ENCODE measurements around the gene CARMIL3.

DNA sequence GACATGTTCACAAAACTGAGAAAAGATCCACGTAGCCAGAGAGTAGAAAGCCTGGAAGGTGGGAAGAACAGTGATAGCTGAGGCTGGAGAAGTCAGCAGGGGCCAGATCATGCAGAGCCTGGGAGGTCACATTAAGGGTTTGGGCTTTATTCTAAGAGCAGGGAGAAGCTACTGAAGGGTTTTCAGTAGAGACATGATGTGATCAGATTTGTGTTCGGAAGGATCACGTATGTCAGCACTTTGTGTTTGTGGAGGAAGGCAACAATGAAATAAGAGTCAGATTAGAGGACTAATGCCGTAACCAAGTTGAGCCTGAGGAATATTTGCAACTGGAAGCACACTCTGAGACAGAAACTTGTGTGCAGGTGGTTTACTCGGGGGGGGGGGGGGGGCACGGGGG, 38.1 kb downstream of the CARMIL3 start:
- TF ChIP-seq POLR2AphosphoS5 (IDR thresholded peaks at IDR 0.05; ENCODE audit: borderline replicate concordance, low read depth, low read length) (no peak), EZH2 (IDR thresholded peaks at IDR 0.05) (no peak), FOXP2 (optimal IDR thresholded peaks at IDR 0.05; ENCODE audit: control extremely low read depth, extremely low read length, insufficient read depth) (no peak)

Measured in SK-N-MC (cell line).